Measurements from ENCODE around the gene RASGRP2.
A peak's percentile ranks its signal among the peaks of the same experiment; 100 is the strongest.

Gene RASGRP2

DNA sequence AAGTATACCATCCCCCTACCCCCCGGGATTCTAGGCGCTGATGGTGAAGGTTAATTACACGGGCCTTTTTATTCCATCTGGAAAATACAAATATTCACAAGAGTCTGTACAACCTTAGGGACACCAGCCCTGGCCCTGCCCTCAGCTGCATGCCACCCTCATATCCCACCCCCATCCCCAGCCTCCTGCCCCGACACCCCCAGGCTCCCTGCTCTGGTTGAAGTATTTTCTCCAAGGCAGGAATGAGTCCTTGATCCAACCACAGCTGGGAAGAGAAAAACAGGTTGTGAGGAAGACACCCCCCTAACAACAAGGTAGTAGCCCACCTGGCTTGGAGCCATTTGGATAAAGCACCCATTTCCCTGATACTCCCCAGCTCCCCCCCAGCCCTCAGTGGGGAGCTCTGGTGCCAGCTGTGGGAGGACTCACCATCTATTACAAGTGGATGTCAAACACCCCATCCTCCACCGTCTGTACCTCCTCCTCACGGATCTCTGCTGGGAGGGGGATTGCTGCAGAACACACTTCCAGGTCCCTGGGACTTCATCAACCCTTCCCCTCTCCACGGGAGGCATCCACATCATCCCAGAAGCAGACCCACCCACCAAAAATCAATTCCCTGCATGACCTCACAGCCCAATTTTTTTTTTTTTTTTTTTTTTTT is 16.9 kb downstream of the RASGRP2 start:
- DNase-seq (ENCODE audit: low read depth) = no peak
- TF ChIP-seq, protein P1, sequence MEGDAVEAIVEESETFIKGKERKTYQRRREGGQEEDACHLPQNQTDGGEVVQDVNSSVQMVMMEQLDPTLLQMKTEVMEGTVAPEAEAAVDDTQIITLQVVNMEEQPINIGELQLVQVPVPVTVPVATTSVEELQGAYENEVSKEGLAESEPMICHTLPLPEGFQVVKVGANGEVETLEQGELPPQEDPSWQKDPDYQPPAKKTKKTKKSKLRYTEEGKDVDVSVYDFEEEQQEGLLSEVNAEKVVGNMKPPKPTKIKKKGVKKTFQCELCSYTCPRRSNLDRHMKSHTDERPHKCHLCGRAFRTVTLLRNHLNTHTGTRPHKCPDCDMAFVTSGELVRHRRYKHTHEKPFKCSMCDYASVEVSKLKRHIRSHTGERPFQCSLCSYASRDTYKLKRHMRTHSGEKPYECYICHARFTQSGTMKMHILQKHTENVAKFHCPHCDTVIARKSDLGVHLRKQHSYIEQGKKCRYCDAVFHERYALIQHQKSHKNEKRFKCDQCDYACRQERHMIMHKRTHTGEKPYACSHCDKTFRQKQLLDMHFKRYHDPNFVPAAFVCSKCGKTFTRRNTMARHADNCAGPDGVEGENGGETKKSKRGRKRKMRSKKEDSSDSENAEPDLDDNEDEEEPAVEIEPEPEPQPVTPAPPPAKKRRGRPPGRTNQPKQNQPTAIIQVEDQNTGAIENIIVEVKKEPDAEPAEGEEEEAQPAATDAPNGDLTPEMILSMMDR (IDR thresholded peaks at IDR 0.05; ENCODE audit: insufficient read depth, low read depth, low read length, missing control alignments) = no peak

DNA sequence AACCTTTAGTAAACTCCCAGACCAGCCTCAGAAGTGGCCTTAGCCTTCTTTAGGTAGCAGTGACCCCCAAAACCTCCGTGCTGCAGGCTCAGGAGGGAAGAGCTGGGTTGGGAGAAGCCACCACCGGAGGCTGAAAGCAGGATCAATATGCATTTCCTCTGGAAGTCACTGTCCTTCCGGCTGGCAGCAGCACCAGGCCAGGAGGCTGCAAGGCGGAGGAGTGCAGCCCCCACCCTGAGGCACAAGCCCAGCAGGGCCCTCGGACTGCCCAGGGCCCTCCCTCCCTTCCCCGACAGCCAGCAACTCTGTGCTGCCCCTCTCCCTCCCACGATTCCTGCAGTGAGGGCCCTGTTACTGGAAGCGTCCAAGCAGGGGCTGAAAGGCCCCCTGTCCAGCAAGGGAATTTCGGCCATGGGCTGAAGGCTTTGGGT is 17.7 kb downstream of the RASGRP2 start:
- no peak for DNase-seq (ENCODE audit: low read depth)
- TF ChIP-seq, protein P1 (IDR thresholded peaks at IDR 0.05; ENCODE audit: insufficient read depth, low read depth, low read length, missing control alignments) = no peak
- H3K4me3 ChIP-seq (ENCODE audit: low read depth, low read length) = no peak overlapping the region

More for the DNA sequence above, 16.9 kb downstream of the RASGRP2 start:
- H3K4me3 ChIP-seq (ENCODE audit: low read depth, low read length) = no peak overlapping the region

DNA sequence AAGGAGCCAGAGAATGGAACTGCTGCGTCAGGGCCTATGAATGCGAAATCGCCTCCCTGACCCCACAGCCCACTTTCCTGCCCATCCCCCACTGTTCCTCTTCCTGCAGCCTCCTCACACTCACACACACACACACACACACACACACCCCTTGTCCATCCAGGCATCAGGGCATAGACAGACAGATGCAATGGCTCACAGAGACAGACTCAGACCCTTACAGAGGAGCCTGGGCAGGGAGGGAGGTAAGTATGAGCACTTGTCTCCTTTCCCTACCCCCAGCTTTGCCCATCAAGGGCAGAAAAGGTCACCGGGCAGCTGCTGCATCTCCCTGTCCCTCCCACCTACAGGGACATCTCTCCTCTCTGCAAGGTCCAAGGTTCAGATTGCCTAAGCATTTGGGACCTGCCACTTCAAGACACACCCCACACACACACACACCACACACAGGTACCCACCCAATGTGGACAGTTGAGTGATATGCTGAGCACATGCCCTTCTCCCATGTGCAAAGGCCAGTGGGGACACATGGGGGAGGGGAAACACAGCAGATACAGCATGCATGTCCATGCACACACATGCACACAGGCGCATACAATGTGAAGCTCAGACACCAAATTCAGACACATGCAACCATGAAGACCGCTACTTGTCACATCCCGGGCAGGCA is 18.9 kb downstream of the RASGRP2 start:
- no peak overlapping the region for H3K4me3 ChIP-seq (ENCODE audit: low read depth, low read length)
- TF ChIP-seq, protein P1 (IDR thresholded peaks at IDR 0.05; ENCODE audit: insufficient read depth, low read depth, low read length, missing control alignments) = no peak
- no peak for DNase-seq (ENCODE audit: low read depth)

DNA sequence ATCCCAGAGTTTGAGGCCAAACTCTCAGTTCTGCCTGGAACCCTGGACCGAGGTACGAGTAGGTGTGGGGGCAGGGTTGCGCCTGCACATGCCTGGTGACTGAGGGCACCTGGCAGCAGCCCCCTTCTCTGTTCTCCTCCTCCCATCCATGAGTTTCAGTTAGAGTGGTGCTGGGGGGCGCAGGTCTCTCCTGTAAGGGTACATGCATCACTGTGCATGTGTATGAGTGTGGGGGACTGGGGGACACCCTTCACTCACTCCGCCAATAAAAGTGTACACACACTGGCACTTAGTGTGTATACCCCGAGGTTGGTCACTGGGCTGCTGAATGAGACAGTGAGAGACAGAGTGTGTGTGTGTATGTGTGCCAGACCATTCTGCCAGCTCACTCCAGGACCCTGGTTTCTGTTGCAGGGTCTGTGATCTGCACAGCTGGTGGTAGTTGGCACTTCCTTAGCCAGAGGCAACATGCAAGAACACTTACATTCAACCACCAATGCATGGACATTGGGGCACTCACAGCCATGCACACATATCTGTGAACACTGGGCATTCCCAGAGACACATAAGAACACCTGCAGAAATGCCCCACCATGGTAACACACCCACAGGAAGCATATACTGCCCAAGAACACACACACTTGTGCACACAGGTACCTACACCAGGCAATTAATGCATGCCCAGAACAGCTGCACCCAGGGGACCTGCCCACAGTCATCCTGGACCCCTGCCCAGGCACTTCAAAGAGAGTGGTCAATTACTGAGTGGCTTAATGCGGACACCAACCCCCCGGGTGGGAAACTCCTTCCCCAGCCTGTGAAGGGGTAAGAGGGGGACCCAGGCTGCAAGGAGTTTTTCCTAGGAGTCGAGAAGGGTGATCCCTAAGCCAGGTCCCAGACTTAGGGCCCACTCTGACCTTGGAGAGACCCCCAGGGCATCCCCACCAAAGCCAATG is 19.8 kb downstream of the RASGRP2 start:
- TF ChIP-seq, protein P1 (IDR thresholded peaks at IDR 0.05; ENCODE audit: insufficient read depth, low read depth, low read length, missing control alignments) = no peak
- peak overlapping the region; percentile 65; the same call in 1 of the 2 replicates for H3K4me3 ChIP-seq (ENCODE audit: low read depth, low read length)
- DNase-seq (ENCODE audit: low read depth) = peak; percentile 44

DNA sequence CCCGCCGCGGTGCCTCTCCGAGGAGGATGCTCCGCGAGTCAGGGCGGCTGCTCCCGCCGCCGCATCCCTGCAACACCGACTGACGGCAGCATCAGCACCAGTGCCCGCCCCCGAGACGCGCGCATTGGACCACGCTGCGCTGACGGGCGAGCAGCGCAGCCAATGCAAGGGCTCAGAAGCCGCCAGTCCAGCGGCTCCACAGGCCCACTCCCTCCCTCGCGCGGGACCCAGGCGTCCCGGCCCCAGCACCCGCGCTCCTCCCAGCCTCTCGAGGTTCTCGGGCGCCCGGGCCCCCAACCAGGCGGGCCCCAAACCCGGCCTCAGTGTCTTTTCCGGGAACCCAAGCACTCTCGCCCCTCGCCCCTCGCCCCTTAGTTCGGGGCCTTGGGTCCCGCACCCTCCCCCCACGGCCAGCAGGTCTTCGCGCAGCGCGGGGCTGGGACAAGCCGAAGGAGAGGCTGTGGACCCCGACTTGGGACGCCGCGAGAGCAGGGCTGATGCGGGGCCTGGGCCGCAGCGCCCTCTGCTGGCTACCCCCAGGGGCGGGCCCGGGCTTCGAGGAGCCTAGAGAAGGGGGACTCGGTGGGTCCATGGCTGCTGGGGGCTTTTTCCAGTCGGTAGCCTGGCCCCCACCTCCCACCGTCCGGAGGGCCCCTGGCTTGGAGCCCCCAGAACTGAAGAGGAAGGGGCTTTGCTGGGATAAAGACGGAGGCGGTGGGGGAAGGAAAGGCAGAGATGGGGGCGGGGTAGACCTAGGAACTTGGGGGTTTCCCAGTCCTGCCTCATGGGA is 20.6 kb downstream of the RASGRP2 start, which contains the start of gene NRXN2:
Gene NRXN2, minus strand, starts transcription at position 81 of the 790 bp plus-strand sequence. CDS start 9,498 bp downstream, outside the sequence.
- TF ChIP-seq, protein P1 (IDR thresholded peaks at IDR 0.05; ENCODE audit: insufficient read depth, low read depth, low read length, missing control alignments) = peak; percentile 97
- H3K4me3 ChIP-seq (ENCODE audit: low read depth, low read length) = peak within 1 kb of the TSS; percentile 65
- DNase-seq (ENCODE audit: low read depth) = peak; percentile 90
